Esophagus squamous epithelium (tissue), 4 donors: ENCODE data around the gene ZNRF3.

Experiments
- CTCF ChIP-seq, 6 experiments: fragments of 450-650 bp in 4 of 6; fragments of 200-600 bp in 2 of 6; sonication (generic) in 2 of 6; IDR thresholded peaks; one replicate each; pipeline ENCODE4 v1.5.1; 2016 to 2019; ENCODE audit warnings: antibody characterized with exemption in 6 of 6, mild to moderate bottlenecking in 4 of 6, moderate library complexity in 4 of 6
- POLR2A ChIP-seq, 4 donors: fragments of 450-650 bp; IDR thresholded peaks; one replicate each; pipeline ENCODE4 v1.6.1; 2017; ENCODE audit warnings: antibody characterized with exemption in 4 of 4, mild to moderate bottlenecking in 4 of 4, moderate library complexity in 3 of 4

GRCh38 chr22:28935140-28935539, 51.8 kb downstream of the ZNRF3 start:
- TF ChIP-seq CTCF (IDR thresholded peaks at IDR 0.05) (no peak), POLR2A (IDR thresholded peaks at IDR 0.05) (no peak)
